Esophagus (tissue), 2 donors: Measurements from ENCODE around the gene USB1. TPM values are rescaled to one million over a fixed set of nuclear protein-coding genes. Genes with fewer than 3 reads are reported as not detected.
A peak's percentile ranks its signal among the peaks of the same experiment; 100 is the strongest.
"Not testable (repeated sequence)": the region's sequence is repeated elsewhere in the genome, so short reads cannot be mapped to it uniquely, and the experiment has no call there.

Source experiments
- H3K27ac ChIP-seq, 2 donors: one replicate each; pipeline ENCODE4 v1.5.1; 2013; ENCODE audit warnings: low read depth in 2 of 2, mild to moderate bottlenecking in 2 of 2, inconsistent platforms in 1 of 2, low read length in 1 of 2, moderate library complexity in 1 of 2
- H3K27me3 ChIP-seq, 2 donors: one replicate each; pipeline ENCODE4 v1.6.1; 2013; ENCODE audit warnings: low read length in 2 of 2, control low read depth in 1 of 2, mild to moderate bottlenecking in 1 of 2; ENCODE audit not compliant: insufficient read depth in 2 of 2, control insufficient read depth in 1 of 2
- H3K36me3 ChIP-seq, 2 donors: one replicate each; pipeline ENCODE4 v1.6.1; 2013; ENCODE audit warnings: low read length in 1 of 2; ENCODE audit not compliant: control insufficient read depth in 2 of 2, insufficient read depth in 2 of 2
- H3K4me1 ChIP-seq, 2 donors: one replicate each; pipeline ENCODE4 v1.6.1; 2013; ENCODE audit warnings: low read length in 1 of 2; ENCODE audit not compliant: control insufficient read depth in 2 of 2, insufficient read depth in 2 of 2
- H3K4me3 ChIP-seq, 2 donors: one replicate each; pipeline ENCODE4 v1.5.1; 2013; ENCODE audit warnings: low read length in 2 of 2, mild to moderate bottlenecking in 2 of 2, low read depth in 1 of 2, moderate library complexity in 1 of 2
- H3K9me3 ChIP-seq, 2 donors: one replicate each; pipeline ENCODE4 v1.6.1; 2013; ENCODE audit warnings: mild to moderate bottlenecking in 2 of 2, low read depth in 1 of 2, low read length in 1 of 2, moderate library complexity in 1 of 2; ENCODE audit not compliant: control insufficient read depth in 2 of 2, insufficient read depth in 1 of 2
- WGBS, 2 donors: extraction: QIAGEN DNeasy Blood & Tissue Kit; methylation state at CpG; one replicate each; pipeline ENCODE4 v1.1.7; 2013; 5-methylcytosine and 5-hydroxymethylcytosine counted together
- polyA plus RNA-seq, 2 donors: library from polyadenylated mRNA; stranded (reverse); fragments of 200-250 nt; gene quantifications; one replicate each; pipeline ENCODE4 v1.2.3, GENCODE V29; 2013
- donor health status: healthy with polysubstance abuse.
- donor health status: Bipolar disorder and iron deficiency.

USB1 gene
- polyA plus RNA-seq, 2 donors, result 8.5 to 15.8 TPM

DNA sequence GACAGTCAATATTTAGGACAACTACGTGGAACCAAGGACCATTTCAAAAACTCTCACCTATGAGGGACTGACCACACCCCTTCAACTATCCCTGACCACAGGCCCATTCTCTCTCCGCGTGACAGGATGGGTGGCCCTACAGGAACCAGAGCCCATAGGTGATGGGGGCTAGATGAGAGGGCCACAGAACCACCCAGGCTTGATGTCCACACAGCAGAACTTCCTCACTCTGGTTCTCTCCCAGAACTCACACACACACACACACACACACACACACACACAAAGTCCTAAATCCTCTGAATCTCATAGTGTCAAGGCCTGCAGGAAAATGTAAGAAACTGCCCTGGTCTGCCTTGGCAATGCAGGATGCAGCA lies 2.2 kb upstream of the USB1 start:
- Histone ChIP-seq H3K9me3 (no peaks in the 10 kb centered on the region), H3K27ac (peak overlapping the region in 1 of 2 donors; percentile 28), H3K4me3 (no peak overlapping the region), H3K27me3 (no peaks in the 10 kb centered on the region), H3K36me3 (peaks cover 10 to 26% of the 10 kb centered on the region in 2 donors), H3K4me1 (peaks cover 4 to 23% of the 10 kb centered on the region in 2 donors)
- WGBS, 2 donors, result 70 to 74% methylated on average over 3 of the region's 3 CpGs

DNA sequence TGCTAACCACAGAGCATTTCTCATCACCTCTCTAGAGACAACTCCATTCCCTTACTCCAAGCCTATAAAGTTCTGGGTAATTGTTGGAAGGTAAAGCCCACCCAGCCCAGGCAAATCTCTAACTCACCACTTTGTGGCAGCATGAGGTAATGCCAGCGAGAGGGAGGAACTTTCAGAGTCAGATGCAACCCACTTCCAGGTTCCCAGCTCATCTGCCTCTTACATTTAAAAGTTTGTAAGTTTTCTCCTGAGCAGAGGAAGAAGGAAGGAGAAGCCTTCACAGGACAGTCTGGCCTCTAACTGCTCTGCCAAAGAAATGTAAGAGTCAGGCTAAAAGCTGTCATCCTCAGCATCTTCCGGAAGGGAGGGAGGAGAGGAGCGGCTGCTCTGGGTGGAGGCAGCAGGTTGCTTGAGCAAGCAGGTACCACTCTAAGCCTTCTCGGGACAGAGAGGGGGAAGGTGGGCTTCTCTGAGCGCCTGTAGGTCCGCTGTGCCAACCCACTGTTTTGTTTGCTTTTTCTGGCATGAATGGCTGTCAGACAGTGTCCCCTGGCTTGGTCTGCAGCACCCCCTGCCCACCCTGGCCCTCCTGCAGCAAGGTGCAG lies 1.7 kb upstream of the USB1 start:
- WGBS, 2 donors, result 12 to 19% methylated on average over 6 of the region's 6 CpGs
- peaks cover 10 to 26% of the 10 kb centered on the region in 2 donors for H3K36me3 ChIP-seq

GRCh38 chr16:57999971-58000705 lies 1.1 kb upstream of the USB1 start, which contains the start of gene ZNF319:
TSS of gene ZNF319 (minus strand) at chr16:58000672. CDS start at chr16:57998265, 2,407 bp downstream.
- Histone ChIP-seq H3K27ac (peak within 1 kb of the TSS; percentile 87 to 92), H3K9me3 (no peaks in the 10 kb centered on the region), H3K27me3 (no peaks in the 10 kb centered on the region), H3K4me1 (peaks cover 2 to 21% of the 10 kb centered on the region in 2 donors), H3K4me3 (peak within 1 kb of the TSS; percentile 56 to 85), H3K36me3 (peaks cover 10 to 26% of the 10 kb centered on the region in 2 donors)
- 0% methylated on average over 39 to 95 of the region's 95 CpGs for WGBS, 2 donors

More for the DNA sequence above, 1.7 kb upstream of the USB1 start:
- Histone ChIP-seq H3K4me3 (peak overlapping the region; percentile 56 to 85), H3K27ac (peak overlapping the region; percentile 85 to 92), H3K9me3 (no peaks in the 10 kb centered on the region), H3K27me3 (no peaks in the 10 kb centered on the region), H3K4me1 (peaks cover 2 to 21% of the 10 kb centered on the region in 2 donors)

- peak overlapping the region in 1 of 2 donors; percentile 92 for H3K27ac ChIP-seq
- no peaks in the 10 kb centered on the region for H3K27me3 ChIP-seq
- no peaks in the 10 kb centered on the region for H3K9me3 ChIP-seq
- peak overlapping the region; percentile 56 to 85 for H3K4me3 ChIP-seq
- H3K36me3 ChIP-seq, result peaks cover 10 to 13% of the 10 kb centered on the region in 2 donors
- 28 to 31% methylated on average over 10 of the region's 10 CpGs for WGBS, 2 donors
- H3K4me1 ChIP-seq, result peaks cover 2 to 15% of the 10 kb centered on the region in 2 donors
These were observed 691 bp downstream of the USB1 start for GRCh38 chr16:58001781-58002415.

DNA sequence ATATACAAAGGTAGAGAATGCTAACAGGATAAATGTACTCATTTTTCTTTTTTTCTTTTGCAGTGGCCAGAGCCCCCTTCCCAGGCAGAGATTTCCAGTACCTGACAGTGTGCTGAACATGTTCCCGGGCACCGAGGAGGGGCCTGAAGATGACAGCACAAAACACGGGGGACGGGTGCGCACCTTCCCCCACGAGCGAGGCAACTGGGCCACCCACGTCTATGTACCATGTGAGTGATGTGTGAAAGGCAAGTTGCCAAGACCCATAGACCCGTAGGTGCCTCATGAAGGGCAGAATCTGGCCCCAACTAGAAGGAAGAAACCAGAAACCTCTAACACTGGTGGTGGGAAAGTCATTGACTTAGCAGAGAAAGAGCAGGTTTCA lies 1.2 kb downstream of the USB1 start:
- Histone ChIP-seq H3K36me3 (peaks cover 6 to 8% of the 10 kb centered on the region in 2 donors), H3K4me3 (no peak overlapping the region), H3K4me1 (peaks cover under 1 to 15% of the 10 kb centered on the region in 2 donors), H3K27ac (no peak overlapping the region), H3K9me3 (no peaks in the 10 kb centered on the region), H3K27me3 (no peaks in the 10 kb centered on the region)
- WGBS, 2 donors, result 79 to 81% methylated on average over 9 of the region's 9 CpGs

DNA sequence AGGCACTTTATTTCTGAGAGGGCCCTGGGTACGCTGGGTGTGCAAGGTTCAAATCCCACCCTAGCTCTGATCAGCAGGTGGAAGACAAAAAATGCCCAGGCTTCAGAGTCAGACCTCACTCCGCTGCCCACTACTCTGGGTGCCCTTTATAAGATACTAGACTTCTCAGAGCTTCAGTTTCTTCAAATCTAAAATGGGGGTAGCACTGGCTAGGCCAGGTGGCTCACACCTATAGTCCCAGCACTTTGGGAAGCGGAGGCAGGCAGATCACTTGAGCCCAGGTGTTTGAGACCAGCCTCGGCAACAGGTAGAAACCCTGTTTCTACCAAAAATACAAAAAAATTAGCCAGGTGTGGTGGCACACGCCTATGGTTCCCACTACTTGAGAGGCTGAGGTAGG lies 1.7 kb downstream of the USB1 start:
- H3K4me3 ChIP-seq, result no peak overlapping the region
- no peak overlapping the region for H3K27ac ChIP-seq
- H3K36me3 ChIP-seq, result peaks cover under 1 to 3% of the 10 kb centered on the region in 2 donors
- no peaks in the 10 kb centered on the region for H3K9me3 ChIP-seq
- H3K4me1 ChIP-seq, result peaks cover 0 to 15% of the 10 kb centered on the region in 2 donors
- 95 to 96% methylated on average over 5 of the region's 5 CpGs for WGBS, 2 donors
- no peaks in the 10 kb centered on the region for H3K27me3 ChIP-seq

DNA sequence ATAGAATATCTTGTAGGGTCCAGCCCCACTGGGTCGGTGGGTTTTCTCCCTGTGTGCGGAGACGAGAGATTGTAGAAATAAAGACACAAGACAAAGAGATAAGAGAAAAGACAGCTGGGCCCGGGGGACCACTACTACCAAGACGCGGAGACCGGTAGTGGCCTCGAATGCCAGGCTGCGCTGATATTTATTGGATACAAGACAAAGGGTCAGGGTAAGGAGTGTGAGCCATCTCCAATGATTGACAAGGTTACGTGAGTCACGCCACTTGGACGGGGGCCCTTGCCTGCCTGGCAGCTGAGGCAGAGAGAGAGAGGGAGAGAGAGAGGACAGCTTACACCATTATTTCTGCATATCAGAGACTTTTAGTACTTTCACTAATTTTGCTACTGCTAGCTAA lies 3.5 kb downstream of the USB1 start:
- H3K4me3 ChIP-seq, H3K4me1 ChIP-seq, H3K9me3 ChIP-seq, H3K36me3 ChIP-seq, H3K27me3 ChIP-seq, H3K27ac ChIP-seq: not testable (repeated sequence)
- WGBS, 2 donors, result 82 to 86% methylated on average over 12 of the region's 12 CpGs

GRCh38 chr16:58009856-58010416 lies 8.7 kb downstream of the USB1 start:
- WGBS, 2 donors, result 86 to 89% methylated on average over 11 of the region's 11 CpGs

GRCh38 chr16:58010886-58011285 lies 9.7 kb downstream of the USB1 start:
- Histone ChIP-seq H3K4me3 (no peak overlapping the region), H3K36me3 (peaks cover 4 to 21% of the 10 kb centered on the region in 2 donors), H3K4me1 (no peaks in the 10 kb centered on the region), H3K27me3 (no peaks in the 10 kb centered on the region), H3K9me3 (no peaks in the 10 kb centered on the region), H3K27ac (no peak overlapping the region)
- 76 to 83% methylated on average over 3 of the region's 3 CpGs for WGBS, 2 donors

More at GRCh38 chr16:58009856-58010416, 8.7 kb downstream of the USB1 start:
- no peaks in the 10 kb centered on the region for H3K9me3 ChIP-seq
- H3K4me3 ChIP-seq, result no peak overlapping the region
- H3K4me1 ChIP-seq, result no peaks in the 10 kb centered on the region
- H3K27ac ChIP-seq, result no peak overlapping the region
- H3K36me3 ChIP-seq, result peaks cover 4 to 21% of the 10 kb centered on the region in 2 donors
- H3K27me3 ChIP-seq, result no peaks in the 10 kb centered on the region
